CD14-positive monocyte (primary cell): Measurements from ENCODE around the gene REEP1. TPM values are rescaled to one million over a fixed set of nuclear protein-coding genes. Genes with fewer than 3 reads are reported as not detected.

Experiments used
- DNase-seq, 3 donors: peaks; one replicate each; pipeline ENCODE4 v3.0.0-alpha.2; 2011 to 2022
- H2AFZ ChIP-seq: 2 replicates; pipeline ENCODE4 v1.6.0; 2012; ENCODE audit warnings: mild to moderate bottlenecking, low read depth, low read length, inconsistent platforms; ENCODE audit not compliant: insufficient read depth, poor library complexity, severe bottlenecking
- H3K27ac ChIP-seq, 2 donors: 1 replicate in 1 of 2; 2 replicates in 1 of 2; pipeline ENCODE4 v1.5.1; 2012 to 2013; ENCODE audit warnings: low read length in 2 of 2, control low read depth in 1 of 2, inconsistent platforms in 1 of 2, low read depth in 1 of 2, mild to moderate bottlenecking in 1 of 2
- H3K27me3 ChIP-seq, 2 donors: one replicate each; pipeline versions ENCODE4 v1.6.0 to v1.6.1; 2011 to 2013; ENCODE audit warnings: low read length in 2 of 2; ENCODE audit not compliant: control insufficient read depth in 2 of 2, insufficient read depth in 2 of 2
- H3K36me3 ChIP-seq, 2 donors: replicated peaks in 1 of 2; 1 replicate in 1 of 2; 2 replicates in 1 of 2; pipeline versions ENCODE4 v1.5.1 to v1.6.1; 2012 to 2013; ENCODE audit warnings: low read length in 2 of 2, control low read depth in 1 of 2, inconsistent platforms in 1 of 2, mild to moderate bottlenecking in 1 of 2; ENCODE audit not compliant: insufficient read depth in 2 of 2, control insufficient read depth in 1 of 2
- H3K4me1 ChIP-seq, 2 donors: 1 replicate in 1 of 2; 2 replicates in 1 of 2; pipeline versions ENCODE4 v1.5.1 to v1.6.1; 2012 to 2013; ENCODE audit warnings: low read length in 2 of 2, control low read depth in 1 of 2, inconsistent platforms in 1 of 2, mild to moderate bottlenecking in 1 of 2, moderate library complexity in 1 of 2; ENCODE audit not compliant: insufficient read depth in 2 of 2, control insufficient read depth in 1 of 2
- H3K4me2 ChIP-seq: replicated peaks from 2 replicates; pipeline ENCODE3; 2012; ENCODE audit warnings: low read length, moderate library complexity, mild to moderate bottlenecking; ENCODE audit not compliant: poor library complexity, severe bottlenecking; ENCODE audit errors: extremely low read depth
- H3K4me3 ChIP-seq, 3 experiments: fragments of 200-600 bp in 1 of 3; sonication (generic) in 1 of 3; replicated peaks in 1 of 3; 1 replicate in 2 of 3; 2 replicates in 1 of 3; pipeline ENCODE4 v1.5.1; 2011 to 2013; ENCODE audit warnings: low read length in 3 of 3, mild to moderate bottlenecking in 3 of 3, control low read depth in 2 of 3, low read depth in 2 of 3, inconsistent platforms in 1 of 3, moderate library complexity in 1 of 3
- H3K79me2 ChIP-seq: 2 replicates; pipeline ENCODE4 v1.6.0; 2012; ENCODE audit warnings: mild to moderate bottlenecking, control low read depth, inconsistent platforms, low read length, moderate library complexity; ENCODE audit not compliant: insufficient read depth
- H3K9ac ChIP-seq: 2 replicates; pipeline ENCODE4 v1.6.0; 2017; ENCODE audit warnings: low read length, mild to moderate bottlenecking; ENCODE audit not compliant: insufficient read depth, poor library complexity, severe bottlenecking
- H3K9me3 ChIP-seq, 2 donors: replicated peaks in 1 of 2; 1 replicate in 1 of 2; 2 replicates in 1 of 2; pipeline versions ENCODE4 v1.5.1 to v1.6.1; 2012 to 2013; ENCODE audit warnings: low read length in 2 of 2, control low read depth in 1 of 2; ENCODE audit not compliant: control insufficient read depth in 1 of 2, insufficient read depth in 1 of 2
- H4K20me1 ChIP-seq: 2 replicates; pipeline ENCODE4 v1.6.0; 2012; ENCODE audit warnings: mild to moderate bottlenecking, low read length, control low read depth, moderate library complexity; ENCODE audit not compliant: insufficient read depth
- H3K27ac Mint-ChIP-seq, 7 donors: one replicate each; pipeline ENCODE4 v1.8.0; 2020; ENCODE audit warnings: mild to moderate bottlenecking in 7 of 7, mixed read lengths in 7 of 7, moderate library complexity in 6 of 7, inconsistent platforms in 2 of 7
- H3K27me3 Mint-ChIP-seq, 3 donors: one replicate each; pipeline ENCODE4 v1.8.0; 2021 to 2022; ENCODE audit warnings: low read depth in 3 of 3, mild to moderate bottlenecking in 3 of 3, mixed read lengths in 3 of 3, moderate library complexity in 3 of 3, inconsistent platforms in 1 of 3
- H3K36me3 Mint-ChIP-seq, 2 donors: one replicate each; pipeline ENCODE4 v1.8.0; 2020; ENCODE audit warnings: mixed read lengths in 2 of 2, inconsistent platforms in 1 of 2, mild to moderate bottlenecking in 1 of 2
- H3K4me1 Mint-ChIP-seq: one replicate; pipeline ENCODE4 v1.8.0; 2020; ENCODE audit warnings: mild to moderate bottlenecking, mixed read lengths
- H3K4me3 Mint-ChIP-seq, 2 donors: one replicate each; pipeline ENCODE4 v1.8.0; 2020; ENCODE audit warnings: mild to moderate bottlenecking in 2 of 2, mixed read lengths in 2 of 2, moderate library complexity in 1 of 2
- H3K9me3 Mint-ChIP-seq, 7 donors: one replicate each; pipeline ENCODE4 v1.8.0; 2020 to 2022; ENCODE audit warnings: mixed read lengths in 7 of 7, mild to moderate bottlenecking in 6 of 7, moderate library complexity in 6 of 7, inconsistent platforms in 2 of 7
- CTCF ChIP-seq: fragments of 200-600 bp; IDR thresholded peaks from one replicate; pipeline ENCODE4 v1.8.0; 2022; ENCODE audit warnings: antibody characterized with exemption, mild to moderate bottlenecking
- WGBS: methylation state at CpG from one replicate; pipeline ENCODE4 v1.1.5; 2013; ENCODE audit warnings: missing lambda C conversion rate; ENCODE audit not compliant: insufficient coverage; 5-methylcytosine and 5-hydroxymethylcytosine counted together
- intact Hi-C, 2 donors: fragments of 100-400 bp; cut with micrococcal nuclease; formaldehyde crosslinking; loops; one replicate each; pipeline versions ENCODE4 v1.15.0 to v1.15.1; 2023
- polyA plus RNA-seq, 3 donors: library from polyadenylated mRNA; depleted of rRNA in 1 of 3; unstranded in 2 of 3; stranded (reverse) in 1 of 3; fragments of 300-500 nt in 2 of 3; fragments of >200 nt in 1 of 3; fragmentation: Illumina TruSeq in 2 of 3; gene quantifications; 1 replicate in 2 of 3; 2 replicates in 1 of 3; pipeline ENCODE4 v1.2.3, GENCODE V29; 2012 to 2021

Gene REEP1
- polyA plus RNA-seq, 3 donors, result not detected

- H3K27me3 Mint-ChIP-seq, result peaks cover 0 to 2% (median 1%) of the 10 kb centered on the region in 3 donors
- H2AFZ ChIP-seq, result peak within 1 kb of the TSS; percentile 82
- TF ChIP-seq CTCF, result no peak
Measured at GRCh38 chr2:86195055-86195807, 142.2 kb downstream of the REEP1 start, which contains the start of gene IMMT. TSS of gene IMMT (minus strand) at chr2:86195462. CDS start at chr2:86195382, 80 bp downstream.

GRCh38 chr2:86194751-86195054 lies 142.7 kb downstream of the REEP1 start:
- peaks cover 8 to 24% of the 10 kb centered on the region in 2 donors for H3K36me3 Mint-ChIP-seq
- Histone ChIP-seq H3K9me3 (no peaks in the 10 kb centered on the region), H3K79me2 (peaks cover 55% of the 10 kb centered on the region), H3K4me1 (peaks cover 19 to 25% of the 10 kb centered on the region in 2 donors), H3K4me2 (peak overlapping the region; percentile 76), H2AFZ (peak overlapping the region; percentile 82), H3K36me3 (peaks cover 5 to 13% of the 10 kb centered on the region in 2 donors), H3K27ac (peak overlapping the region; percentile 97 to 99), H4K20me1 (peaks cover 50% of the 10 kb centered on the region), H3K4me3 (peak overlapping the region; percentile 82 to 97 (median 93)), H3K27me3 (no peaks in the 10 kb centered on the region), H3K9ac (peak overlapping the region; percentile 97)
- no peaks in the 10 kb centered on the region for H3K9me3 Mint-ChIP-seq
- intact Hi-C loops, result loop anchor here (5.0 to 10.0 kb wide), 4 partner anchors 87 to 250 kb away; partner anchors contain the start of genes KDM3A (in 2 of the 2), POLR1A (in 2 of the 2) and PTCD3 (in 2 of the 2)
- DNase-seq, result no peak
- H3K27ac Mint-ChIP-seq, result peak overlapping the region; percentile 96 to 98 (median 97)
- peaks cover 32% of the 10 kb centered on the region for H3K4me1 Mint-ChIP-seq
- peak overlapping the region; percentile 91 to 96 for H3K4me3 Mint-ChIP-seq
- 0% methylated on average over 16 of the region's 17 CpGs for WGBS
- peaks cover 0 to 2% (median 1%) of the 10 kb centered on the region in 3 donors for H3K27me3 Mint-ChIP-seq
- TF ChIP-seq CTCF, result no peak

More at GRCh38 chr2:86195055-86195807, 142.2 kb downstream of the REEP1 start, which contains the start of gene IMMT:
- 0% methylated on average over 72 of the region's 74 CpGs for WGBS
- Histone ChIP-seq H3K9me3 (no peaks in the 10 kb centered on the region), H3K4me2 (peak within 1 kb of the TSS; percentile 76), H3K9ac (peak within 1 kb of the TSS; percentile 97), H4K20me1 (peaks cover 45% of the 10 kb centered on the region), H3K27ac (peak within 1 kb of the TSS; percentile 97 to 99), H3K36me3 (peaks cover 2 to 8% of the 10 kb centered on the region in 2 donors), H3K4me3 (peak within 1 kb of the TSS; percentile 82 to 97 (median 93)), H3K4me1 (peaks cover 22 to 31% of the 10 kb centered on the region in 2 donors), H3K27me3 (no peaks in the 10 kb centered on the region), H3K79me2 (peaks cover 55% of the 10 kb centered on the region)
- Mint-ChIP-seq H3K27ac (peak within 1 kb of the TSS; percentile 96 to 98 (median 97)), H3K36me3 (peaks cover 8 to 20% of the 10 kb centered on the region in 2 donors), H3K4me3 (peak within 1 kb of the TSS; percentile 91 to 96), H3K9me3 (no peaks in the 10 kb centered on the region), H3K4me1 (peaks cover 36% of the 10 kb centered on the region)
- DNase-seq, result peak; percentile 93 to 94 (median 93)
- intact Hi-C loops, result loop anchor here (5.0 to 10.0 kb wide), 3 partner anchors 90 to 250 kb away; partner anchors contain the start of genes KDM3A (in 2 of the 2), POLR1A (in 1 of the 2) and PTCD3 (in 1 of the 2)
